Skeletal muscle tissue (tissue), 4 donors: Measurements from ENCODE around the gene WWP2. TPM values are rescaled to one million over a fixed set of nuclear protein-coding genes. Genes with fewer than 3 reads are reported as not detected.

Experiments used
- H3K27ac ChIP-seq: one replicate; pipeline ENCODE4 v1.7.0; 2013; ENCODE audit warnings: mild to moderate bottlenecking, low read depth, low read length, inconsistent platforms
- H3K27me3 ChIP-seq, 3 donors: one replicate each; pipeline ENCODE4 v1.7.0; 2013; ENCODE audit warnings: low read length in 3 of 3; ENCODE audit not compliant: control insufficient read depth in 3 of 3, insufficient read depth in 3 of 3
- H3K36me3 ChIP-seq, 3 donors: one replicate each; pipeline ENCODE4 v1.7.0; 2013; ENCODE audit warnings: low read length in 3 of 3; ENCODE audit not compliant: control insufficient read depth in 3 of 3, insufficient read depth in 3 of 3
- H3K4me1 ChIP-seq, 3 donors: one replicate each; pipeline ENCODE4 v1.7.0; 2013; ENCODE audit warnings: low read length in 3 of 3, mild to moderate bottlenecking in 3 of 3; ENCODE audit not compliant: control insufficient read depth in 3 of 3, insufficient read depth in 3 of 3
- H3K4me3 ChIP-seq, 3 donors: one replicate each; pipeline ENCODE4 v1.7.0; 2013; ENCODE audit warnings: low read length in 3 of 3
- H3K9ac ChIP-seq, 3 donors: one replicate each; pipeline ENCODE4 v1.7.0; 2013; ENCODE audit warnings: low read length in 3 of 3, mild to moderate bottlenecking in 3 of 3, moderate library complexity in 2 of 3, low read depth in 1 of 3
- H3K9me3 ChIP-seq, 3 donors: one replicate each; pipeline ENCODE4 v1.7.0; 2013; ENCODE audit warnings: low read length in 3 of 3; ENCODE audit not compliant: control insufficient read depth in 3 of 3
- total RNA-seq: library from RNA; depleted of rRNA; stranded (reverse); fragments of >200 nt; gene quantifications from one replicate; pipeline ENCODE4 v1.2.3, GENCODE V29; 2014
- donor health status: Osteomylitis.

The WWP2 gene
- total RNA-seq, 1 donor from 2014 or later = 14.1 TPM

DNA sequence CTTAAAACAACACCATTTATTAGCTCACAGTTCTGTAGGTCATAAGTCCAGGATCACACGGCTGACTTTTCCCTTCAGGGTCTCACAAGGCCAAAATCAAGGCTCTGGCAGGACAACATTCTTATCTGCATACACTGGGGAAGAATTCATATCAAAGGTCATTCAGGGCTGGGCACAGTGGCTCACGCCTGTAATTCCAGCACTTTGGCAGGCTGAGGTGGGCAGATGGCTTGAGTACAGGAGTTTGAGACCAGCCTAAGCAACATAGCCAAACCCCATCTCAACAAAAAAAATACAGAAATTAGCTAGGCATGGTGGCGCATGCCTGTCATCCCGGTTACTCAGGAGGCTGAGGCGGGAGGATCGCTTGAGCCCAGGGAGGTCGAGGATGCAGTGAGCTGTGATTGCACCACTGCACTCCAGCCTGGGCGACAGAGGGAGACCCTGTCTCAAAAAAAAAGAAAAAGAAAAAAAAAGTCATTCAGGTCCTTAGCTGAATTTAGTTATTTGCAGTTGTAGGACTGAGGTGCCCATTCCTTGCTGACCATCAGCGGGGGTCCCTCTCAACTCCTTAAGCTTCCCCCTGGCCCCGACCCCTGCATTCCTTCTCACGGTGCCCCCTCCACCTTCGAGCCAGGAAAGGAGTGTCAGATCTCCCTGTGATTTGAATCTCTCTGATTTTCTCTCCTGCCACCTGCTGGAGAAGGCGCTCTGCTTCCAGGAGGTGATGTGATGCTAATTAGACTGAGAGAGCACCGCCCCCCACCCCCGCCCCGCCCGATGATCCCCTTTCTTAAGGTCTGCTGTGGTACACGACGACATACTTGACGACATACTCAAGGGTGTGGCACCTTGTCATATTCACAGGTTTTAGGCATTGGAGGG, 97.2 kb downstream of the WWP2 start:
- H3K27me3 ChIP-seq = no peaks in the 10 kb centered on the region
- peak overlapping the region in 1 of 3 donors; percentile 28 for H3K9ac ChIP-seq
- peak overlapping the region; percentile 90 for H3K27ac ChIP-seq
- H3K4me3 ChIP-seq = no peak overlapping the region
- no peaks in the 10 kb centered on the region for H3K36me3 ChIP-seq
- peaks cover 22 to 24% (median 23%) of the 10 kb centered on the region in 3 donors for H3K4me1 ChIP-seq
- H3K9me3 ChIP-seq = no peaks in the 10 kb centered on the region

DNA sequence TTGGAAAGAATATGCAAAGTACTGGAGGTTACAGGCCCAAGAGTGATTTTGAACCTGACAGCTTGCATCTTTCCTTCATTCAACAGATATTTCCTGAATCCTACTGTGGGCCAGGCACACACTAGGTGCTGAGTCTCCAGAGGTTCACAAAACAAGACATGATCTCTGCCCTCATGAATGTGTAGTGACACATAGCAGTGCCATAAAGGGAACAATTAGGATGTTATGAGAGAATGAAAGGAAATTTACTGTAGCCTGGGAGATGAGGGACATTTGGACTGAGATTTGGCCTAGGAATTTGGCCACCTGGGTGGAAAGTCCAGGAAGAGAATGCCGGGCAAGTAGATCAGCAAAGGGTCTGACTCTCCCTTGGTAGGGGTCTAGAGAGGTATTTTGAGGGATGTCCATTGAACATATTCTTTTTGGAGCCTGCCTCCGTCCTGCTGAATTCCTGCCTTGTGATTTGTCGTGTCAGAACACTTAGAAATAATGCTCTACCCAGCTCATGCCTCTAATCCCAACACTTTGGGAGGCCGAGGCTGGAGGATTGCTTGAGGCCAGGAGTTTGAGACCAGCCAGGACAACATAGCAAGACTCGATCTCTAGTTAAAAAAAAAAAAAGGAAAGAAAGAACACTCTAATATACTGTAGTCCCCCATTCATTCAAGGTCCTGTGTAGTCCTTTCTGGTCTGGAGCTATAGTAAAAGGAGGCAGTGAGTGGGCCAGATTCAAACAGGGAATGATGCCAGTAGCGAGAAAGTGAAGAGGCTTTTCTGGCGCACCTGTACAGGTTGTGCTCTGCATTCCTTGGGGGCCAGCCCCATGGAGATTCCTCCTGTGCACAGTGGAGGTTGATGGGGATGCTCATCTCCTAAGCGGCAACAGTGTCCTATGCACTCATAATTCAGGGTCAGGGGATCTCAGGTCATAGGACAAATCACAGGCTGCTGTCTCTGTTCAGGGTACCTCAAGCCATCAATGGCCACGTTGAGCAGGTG, 98.4 kb downstream of the WWP2 start:
- Histone ChIP-seq H3K36me3 (no peaks in the 10 kb centered on the region), H3K9ac (peak overlapping the region in 2 of 3 donors; percentile 52 to 75), H3K27me3 (no peaks in the 10 kb centered on the region), H3K9me3 (no peaks in the 10 kb centered on the region), H3K4me1 (peaks cover 22 to 24% (median 23%) of the 10 kb centered on the region in 3 donors), H3K4me3 (no peak overlapping the region), H3K27ac (peak overlapping the region; percentile 90)

DNA sequence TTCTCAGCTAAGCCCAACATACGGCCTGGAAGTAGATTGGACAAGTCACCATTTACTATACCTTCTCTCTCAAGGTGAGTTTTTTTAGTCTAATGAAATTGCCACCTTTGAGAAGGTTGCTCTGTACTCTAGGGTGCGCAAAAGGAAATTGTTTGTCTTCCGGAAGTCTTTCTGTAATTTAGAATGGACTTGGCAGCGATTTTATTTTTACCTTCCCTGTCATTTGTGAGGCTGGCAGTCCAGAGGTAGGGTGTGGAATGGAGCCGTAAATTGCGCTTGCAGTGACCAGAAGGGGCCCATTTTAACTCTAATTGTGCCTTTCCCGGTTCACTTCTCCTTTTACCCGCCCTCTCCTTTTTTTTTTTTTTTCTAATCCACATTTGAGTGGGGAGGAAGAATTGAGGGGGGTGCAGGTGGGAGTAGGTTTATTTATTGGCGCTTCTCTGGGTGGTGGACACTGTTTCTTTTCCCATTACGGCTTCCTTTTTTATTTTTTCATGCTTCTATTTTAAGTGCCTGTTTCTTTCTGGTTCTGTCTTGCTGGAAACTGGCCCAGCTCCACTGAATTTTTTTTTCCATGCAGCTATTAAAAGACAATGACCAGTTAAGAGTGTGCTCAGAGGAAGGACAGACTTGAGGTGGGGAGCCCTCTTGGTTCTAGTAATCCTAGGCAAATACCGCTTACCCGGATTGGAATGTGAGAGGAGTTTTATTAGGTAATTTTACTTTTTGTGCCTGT, 99.3 kb downstream of the WWP2 start:
- Histone ChIP-seq H3K9me3 (no peaks in the 10 kb centered on the region), H3K9ac (peak overlapping the region; percentile 52 to 75 (median 63)), H3K4me3 (peak overlapping the region; percentile 22 to 48 (median 47)), H3K36me3 (no peaks in the 10 kb centered on the region), H3K27ac (peak overlapping the region; percentile 90), H3K27me3 (no peaks in the 10 kb centered on the region), H3K4me1 (peaks cover 22 to 24% (median 23%) of the 10 kb centered on the region in 3 donors)

DNA sequence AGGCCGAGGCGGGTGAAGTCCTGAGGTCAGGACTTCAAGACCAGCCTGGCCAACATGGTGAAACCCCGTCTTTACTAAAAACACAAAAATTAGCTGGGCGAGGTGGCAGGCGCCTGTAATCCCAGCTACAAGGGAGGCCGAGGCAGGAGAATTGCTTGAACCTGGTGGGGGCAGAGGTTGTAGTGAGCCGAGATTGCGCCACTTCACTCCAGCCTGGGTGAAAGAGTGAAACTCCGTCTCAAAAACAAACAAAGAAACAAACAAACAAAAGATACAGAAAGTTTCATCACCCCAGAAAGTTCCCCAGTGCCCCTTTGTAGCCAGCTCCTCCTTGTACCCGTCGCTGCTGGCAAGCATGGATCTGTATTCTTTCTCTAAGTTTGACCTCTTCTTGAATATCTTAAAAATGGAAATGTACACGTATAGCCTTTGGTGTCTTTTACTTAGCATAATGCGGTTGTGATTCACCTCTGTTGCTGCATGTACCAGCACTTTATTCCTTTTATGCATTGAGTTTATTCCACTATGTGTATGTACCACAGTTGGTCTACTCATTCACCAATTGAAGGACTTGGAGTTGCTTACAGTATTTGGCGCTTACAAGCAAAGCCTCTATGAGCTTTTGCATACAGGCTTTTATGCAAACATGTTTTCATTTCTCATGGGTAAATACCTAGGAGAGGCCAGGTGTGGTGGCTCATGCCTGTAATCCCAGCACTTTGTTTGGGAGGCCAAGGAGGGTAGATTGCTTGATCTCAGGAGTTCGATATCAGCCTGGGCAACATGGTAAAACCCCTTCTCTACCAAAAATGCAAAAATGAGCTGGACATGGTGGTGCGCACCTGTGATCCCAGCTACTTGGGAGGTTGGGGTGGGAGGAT, 101.5 kb downstream of the WWP2 start:
- H3K36me3 ChIP-seq = no peaks in the 10 kb centered on the region
- no peaks in the 10 kb centered on the region for H3K27me3 ChIP-seq
- H3K9me3 ChIP-seq = no peaks in the 10 kb centered on the region
- H3K9ac ChIP-seq = no peak overlapping the region
- H3K4me3 ChIP-seq = no peak overlapping the region
- no peak overlapping the region for H3K27ac ChIP-seq
- peaks cover 22 to 24% (median 23%) of the 10 kb centered on the region in 3 donors for H3K4me1 ChIP-seq

DNA sequence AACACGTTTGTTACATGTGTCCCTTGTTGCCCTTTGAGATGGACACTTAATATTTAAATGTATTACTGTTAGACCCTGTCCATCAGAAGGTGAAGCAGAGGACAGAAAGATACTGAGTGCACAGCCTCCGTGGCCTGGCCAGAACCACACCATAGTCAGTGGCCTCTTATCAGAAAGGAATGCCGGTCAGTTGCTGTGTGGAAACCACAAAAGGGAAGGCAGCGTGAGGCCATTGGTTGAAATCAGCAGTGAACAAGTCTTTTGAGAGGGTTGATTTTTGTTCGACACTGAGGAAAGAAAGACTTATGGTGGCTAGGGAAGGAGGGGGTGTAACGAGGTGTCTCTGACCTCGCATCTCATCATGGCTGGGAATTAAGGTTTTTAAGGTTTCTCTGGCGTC, 103.6 kb downstream of the WWP2 start:
- no peak overlapping the region for H3K4me3 ChIP-seq
- no peak overlapping the region for H3K9ac ChIP-seq
- no peaks in the 10 kb centered on the region for H3K36me3 ChIP-seq
- no peak overlapping the region for H3K27ac ChIP-seq
- H3K27me3 ChIP-seq = no peaks in the 10 kb centered on the region
- peaks cover 11 to 16% (median 15%) of the 10 kb centered on the region in 3 donors for H3K4me1 ChIP-seq
- H3K9me3 ChIP-seq = no peaks in the 10 kb centered on the region

DNA sequence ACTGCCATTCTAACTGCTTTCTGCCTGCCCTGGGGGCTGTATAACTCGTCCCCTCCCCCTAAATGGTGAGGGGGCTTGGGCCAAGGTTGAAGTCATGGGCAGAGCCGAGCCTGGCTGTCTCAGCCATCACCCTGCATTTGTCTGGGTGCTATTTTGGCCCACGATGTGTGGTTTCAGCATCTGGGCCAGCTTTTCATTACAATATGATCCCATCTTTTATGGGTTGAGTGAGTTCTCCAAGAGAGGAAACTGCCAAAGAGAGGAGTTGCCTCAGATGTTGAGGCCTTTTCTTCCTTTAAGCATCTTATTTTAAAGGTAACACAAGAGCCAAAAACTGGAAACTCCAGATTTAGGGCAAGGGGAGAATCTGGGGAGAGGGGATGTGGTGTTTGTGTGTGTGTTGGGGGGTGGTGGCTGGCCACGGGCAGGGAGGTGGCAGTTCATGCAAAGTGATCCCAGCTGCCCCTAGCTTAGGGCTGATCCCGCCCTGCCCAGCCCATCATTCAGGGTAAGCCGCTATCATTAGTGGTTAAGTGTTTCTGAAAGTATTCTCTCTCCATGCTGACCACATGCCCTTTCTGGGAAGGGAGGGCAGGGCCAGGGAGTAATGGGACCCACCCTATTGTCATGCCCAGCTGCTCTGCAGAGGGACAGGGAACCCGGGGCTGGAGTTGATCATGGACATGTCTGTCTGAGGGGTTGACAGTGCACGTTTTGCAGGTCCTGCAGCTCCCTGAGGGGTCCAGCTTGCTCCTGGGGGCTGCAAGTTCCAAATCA, 105.8 kb downstream of the WWP2 start:
- Histone ChIP-seq H3K9ac (no peak overlapping the region), H3K9me3 (no peaks in the 10 kb centered on the region), H3K4me3 (no peak overlapping the region), H3K36me3 (peaks cover 3 to 13% (median 7%) of the 10 kb centered on the region in 3 donors), H3K4me1 (no peaks in the 10 kb centered on the region), H3K27me3 (no peaks in the 10 kb centered on the region), H3K27ac (no peak overlapping the region)

DNA sequence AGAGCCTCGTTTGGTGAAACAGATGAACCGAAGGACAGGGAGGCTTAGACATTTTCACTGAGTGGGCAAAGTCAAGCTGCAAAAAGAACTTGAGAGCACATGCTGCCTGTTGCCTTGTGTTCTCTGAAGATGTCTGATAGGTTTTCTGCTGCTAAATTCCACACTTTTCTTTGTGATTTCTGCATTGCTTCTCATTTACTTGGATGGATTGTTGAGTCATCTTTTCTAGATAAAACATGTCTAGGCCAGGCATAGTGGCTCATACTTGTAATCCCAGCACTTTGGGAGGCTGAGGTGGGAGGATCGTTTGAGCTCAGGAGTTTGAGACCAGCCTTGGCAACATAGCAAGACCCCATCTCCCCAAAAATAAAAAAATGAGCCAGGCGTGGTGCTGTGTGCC, 108.6 kb downstream of the WWP2 start:
- H3K4me1 ChIP-seq = no peaks in the 10 kb centered on the region
- H3K9ac ChIP-seq = no peak overlapping the region
- H3K36me3 ChIP-seq = peaks cover 7 to 23% (median 10%) of the 10 kb centered on the region in 3 donors
- H3K9me3 ChIP-seq = no peaks in the 10 kb centered on the region
- H3K4me3 ChIP-seq = no peak overlapping the region
- no peaks in the 10 kb centered on the region for H3K27me3 ChIP-seq
- H3K27ac ChIP-seq = no peak overlapping the region

DNA sequence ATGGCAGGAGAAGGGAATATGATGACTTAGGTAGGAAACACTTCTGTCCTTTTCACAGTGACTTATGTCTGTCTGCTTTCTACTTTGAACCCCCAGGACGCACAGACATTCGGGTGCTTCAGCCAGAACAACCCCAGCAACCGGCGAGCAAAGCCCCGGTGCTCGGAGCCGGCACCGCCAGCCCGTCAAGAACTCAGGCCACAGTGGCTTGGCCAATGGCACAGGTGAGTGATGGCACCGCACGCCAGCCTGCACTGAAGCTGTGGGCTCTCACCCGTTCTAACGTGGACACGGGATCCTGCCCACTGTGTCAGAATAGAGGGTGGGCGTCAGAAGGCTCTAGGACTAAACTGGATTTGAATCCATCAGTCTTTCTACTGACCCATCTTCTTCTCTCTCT, 109.6 kb downstream of the WWP2 start:
- Histone ChIP-seq H3K27me3 (no peaks in the 10 kb centered on the region), H3K4me3 (no peak overlapping the region), H3K4me1 (no peaks in the 10 kb centered on the region), H3K27ac (no peak overlapping the region), H3K9ac (no peak overlapping the region), H3K9me3 (no peaks in the 10 kb centered on the region), H3K36me3 (peaks cover 7 to 24% (median 12%) of the 10 kb centered on the region in 3 donors)
